GM23248 (cell line): ENCODE measurements around the gene SLC22A3.

Experiments
- EZH2 ChIP-seq: fragments of 200-600 bp; sonication (generic); IDR thresholded peaks from 2 replicates; pipeline ENCODE4 v1.6.1; 2018; ENCODE audit warnings: antibody characterized with exemption, mild to moderate bottlenecking; ENCODE audit not compliant: insufficient read depth, poor library complexity, severe bottlenecking
- EZH2phosphoT487 ChIP-seq: fragments of 200-600 bp; sonication (generic); IDR thresholded peaks from 2 replicates; pipeline ENCODE4 v1.6.1; 2018; ENCODE audit warnings: antibody characterized with exemption, moderate library complexity, mild to moderate bottlenecking, low read depth; ENCODE audit not compliant: insufficient read depth

- TF ChIP-seq EZH2 (no peak), EZH2phosphoT487 (no peak)
Measured at GRCh38 chr6:160450849-160451248, 102.7 kb downstream of the SLC22A3 start.
